ENCODE data around the gene SIGLEC5.
"Not testable (repeated sequence)": the region's sequence is repeated elsewhere in the genome, so short reads cannot be mapped to it uniquely, and the experiment has no call there.

Gene SIGLEC5

GRCh38 chr19:51630315-51630714, at the start of gene SIGLEC5:
TSS of gene SIGLEC5 (minus strand) at chr19:51630401. CDS start at chr19:51630335, 66 bp downstream.
- not testable (repeated sequence) for DNase-seq

DNA sequence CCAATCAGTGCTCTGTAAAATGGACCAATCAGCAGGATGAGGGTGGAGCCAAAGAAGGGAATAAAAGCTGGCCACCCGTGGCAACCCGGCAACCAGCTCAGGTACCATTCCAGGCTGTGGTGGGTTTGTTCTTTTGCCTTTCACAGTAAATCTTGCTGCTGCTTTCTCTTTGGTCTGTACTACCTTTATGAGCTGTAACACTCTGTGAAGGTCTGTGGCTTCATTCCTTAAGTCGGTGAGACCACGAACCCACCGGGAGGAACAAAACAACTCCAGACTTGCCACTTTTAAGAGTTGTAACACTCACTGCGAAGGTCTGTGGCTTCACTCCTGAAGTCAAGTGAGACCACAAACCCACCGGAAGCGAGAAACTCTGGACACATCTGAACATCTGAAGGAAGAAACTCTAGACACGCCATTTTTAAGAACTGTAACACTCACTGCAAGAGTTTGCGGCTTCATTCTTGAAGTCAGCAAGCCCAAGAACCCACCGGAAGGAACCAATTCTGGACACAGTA, 46.4 kb upstream of the SIGLEC5 start:
- no peak for DNase-seq

DNA sequence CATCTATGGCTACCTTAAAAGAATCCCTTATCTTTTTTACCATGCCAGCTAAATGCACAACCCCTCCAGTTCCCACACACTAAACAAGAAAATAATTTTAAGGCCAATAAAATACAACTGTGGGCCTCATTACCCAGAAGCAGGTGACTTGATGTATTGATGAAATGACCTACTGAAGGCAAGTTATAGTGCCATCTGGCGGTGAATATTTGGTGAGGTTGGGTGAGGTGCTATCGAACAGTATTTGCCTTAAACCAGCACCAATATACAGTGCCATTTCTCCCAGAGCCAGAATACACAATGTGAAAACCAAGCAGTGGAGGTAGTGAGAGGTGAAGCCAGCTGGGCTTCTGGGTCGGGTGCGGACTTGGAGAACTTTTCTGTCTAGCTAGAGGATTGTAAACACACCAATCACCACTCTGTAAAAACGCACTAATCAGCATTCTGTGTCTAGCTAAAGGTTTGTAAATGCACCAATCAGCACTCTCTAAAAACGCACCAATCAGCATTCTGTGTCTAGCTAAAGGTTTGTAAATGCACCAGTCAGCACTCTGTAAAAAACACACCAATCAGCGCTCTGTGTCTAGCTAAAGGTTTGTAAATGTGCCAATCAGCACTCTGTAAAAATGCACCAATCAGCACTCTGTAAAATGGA, 45.8 kb upstream of the SIGLEC5 start:
- peak; percentile 7 for DNase-seq

- no peak for DNase-seq
These were observed 38.0 kb upstream of the SIGLEC5 start for GRCh38 chr19:51668216-51668615.

DNA sequence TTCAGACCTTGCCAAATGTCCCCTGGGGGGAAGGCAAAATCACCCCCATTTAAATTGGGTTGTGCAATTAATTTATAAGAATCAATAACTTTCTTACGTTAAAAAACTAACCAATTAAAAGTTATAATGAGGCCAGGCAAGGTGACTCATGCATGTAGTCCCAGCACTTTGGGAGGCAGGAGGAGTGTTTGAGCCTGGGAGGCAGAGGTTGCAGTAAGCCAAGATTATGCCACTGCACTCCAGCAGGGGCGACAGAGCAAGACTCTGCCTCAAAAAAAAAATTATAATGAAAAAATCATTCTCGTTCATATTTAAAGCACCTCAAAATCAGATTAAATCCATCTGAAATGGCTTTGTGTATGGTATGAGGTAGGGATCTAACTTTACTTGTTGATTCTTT, 34.8 kb upstream of the SIGLEC5 start:
- no peak for DNase-seq

- no peak for DNase-seq
These were observed 33.9 kb upstream of the SIGLEC5 start for GRCh38 chr19:51664131-51664530.

DNA sequence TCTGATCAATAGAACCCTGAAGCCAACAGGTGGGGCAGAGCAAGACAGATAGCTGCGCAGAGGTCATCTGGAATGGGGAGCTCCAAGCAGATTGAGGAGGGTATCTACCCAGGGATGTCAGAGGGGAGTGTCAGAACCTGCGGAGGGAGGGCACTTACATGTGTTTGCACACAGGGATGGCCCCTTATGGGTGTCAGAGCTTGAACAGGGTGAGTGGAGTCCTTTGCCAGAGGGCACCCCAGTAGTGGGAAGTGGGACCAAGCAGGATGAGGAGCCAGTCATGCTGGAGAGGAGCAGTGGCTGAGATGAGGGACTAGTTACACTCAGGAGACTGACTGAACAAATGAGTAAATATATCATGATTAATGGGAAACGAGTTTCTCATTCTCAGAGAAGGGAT, 33.4 kb upstream of the SIGLEC5 start:
- no peak for DNase-seq

DNA sequence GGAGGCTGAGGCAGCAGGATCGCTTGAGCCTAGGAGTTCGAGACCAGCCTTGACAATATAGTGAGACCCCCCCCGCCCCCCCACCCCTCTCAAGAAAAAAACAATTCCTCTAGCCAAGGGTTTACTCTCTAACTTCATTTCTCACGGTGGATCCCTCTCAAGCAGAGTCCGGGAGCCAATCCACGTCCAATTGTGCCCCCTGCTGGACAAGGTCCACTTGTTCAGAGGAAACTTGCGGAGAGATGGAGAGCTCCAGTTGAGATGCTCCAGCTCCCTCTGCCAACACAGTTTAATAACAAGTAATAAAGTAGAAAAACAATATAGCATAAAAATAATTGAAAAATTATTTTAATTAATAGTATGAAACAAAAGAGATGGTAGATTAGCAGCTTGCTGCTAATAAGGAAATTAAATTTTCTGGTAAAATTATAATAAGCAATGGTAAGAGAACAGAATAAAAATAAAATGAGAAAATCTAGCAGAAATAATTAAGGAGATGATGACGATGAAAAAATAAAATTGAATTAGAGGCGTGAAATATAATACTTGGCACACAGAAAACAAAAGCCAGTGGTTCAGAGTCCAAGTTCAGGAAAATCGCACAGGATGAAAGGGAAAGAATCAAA, 30.9 kb upstream of the SIGLEC5 start:
- DNase-seq, result peak; percentile 20

DNA sequence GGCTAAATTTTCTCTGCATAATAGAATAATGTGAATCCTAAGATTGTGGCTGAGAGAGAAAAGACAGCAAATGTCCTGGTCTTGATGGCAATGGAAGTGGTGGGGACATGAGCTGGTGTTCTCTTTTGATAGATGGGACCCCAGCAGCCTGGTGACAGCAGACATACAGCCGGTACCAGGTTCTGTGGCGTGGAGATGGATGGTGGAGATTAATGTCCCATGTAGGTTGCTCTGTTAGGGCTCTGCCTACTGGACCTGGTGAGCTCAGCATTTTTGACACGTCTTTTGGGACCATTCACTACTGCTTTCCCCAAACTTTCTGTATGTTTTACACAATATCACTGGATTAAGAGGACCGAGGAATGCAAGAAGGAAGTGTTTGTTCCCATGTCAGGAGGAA, 24.6 kb upstream of the SIGLEC5 start:
- no peak for DNase-seq

DNA sequence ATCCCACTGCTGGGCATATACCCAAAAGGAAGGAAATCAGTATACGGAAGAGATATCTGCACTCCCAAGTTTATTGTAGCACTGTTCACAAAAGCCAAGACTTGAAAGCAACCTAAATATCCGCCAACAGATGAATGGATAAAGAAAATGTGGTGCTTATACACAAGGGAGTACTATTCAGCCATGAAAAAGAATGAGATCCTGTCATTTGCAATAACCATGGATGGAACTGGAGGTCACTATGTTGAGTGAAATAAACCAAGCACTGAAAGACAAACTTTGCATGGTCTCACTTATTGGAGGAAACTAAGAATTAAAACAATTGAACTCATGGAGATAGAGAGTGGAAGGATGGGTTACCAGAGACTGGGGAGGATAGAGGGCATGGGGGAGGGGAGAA, 23.0 kb upstream of the SIGLEC5 start:
- DNase-seq, result no peak

GRCh38 chr19:51652266-51652665, 22.1 kb upstream of the SIGLEC5 start:
- no peak for DNase-seq

- no peak for DNase-seq
These were observed 21.1 kb upstream of the SIGLEC5 start for GRCh38 chr19:51651216-51651846.

DNA sequence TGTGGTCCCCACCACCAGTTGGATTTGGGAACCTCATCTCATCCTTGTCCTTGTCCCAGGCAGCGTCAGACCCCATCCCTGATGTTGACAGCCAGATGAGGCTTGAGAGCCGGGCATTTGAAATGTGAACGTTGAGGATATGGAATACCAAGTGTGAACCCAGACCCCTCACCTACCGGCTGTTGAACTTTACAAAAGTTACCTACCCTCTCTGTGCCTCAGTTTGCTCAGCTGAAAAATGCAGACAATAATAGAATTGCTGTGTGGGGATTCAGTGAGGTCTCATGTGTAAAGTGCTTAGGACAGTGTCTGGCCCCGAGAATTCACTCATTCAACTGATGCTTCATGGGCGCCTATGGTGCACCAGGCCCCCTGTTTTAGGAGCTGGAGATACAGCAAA, 17.1 kb upstream of the SIGLEC5 start:
- no peak for DNase-seq

GRCh38 chr19:51646730-51647129, 16.5 kb upstream of the SIGLEC5 start, which contains the start of gene SIGLEC14:
TSS of gene SIGLEC14 (minus strand) at chr19:51646825. CDS start at chr19:51646759, 66 bp downstream.
- DNase-seq, result not testable (repeated sequence)

GRCh38 chr19:51644636-51645271, 14.6 kb upstream of the SIGLEC5 start:
- no peak for DNase-seq

DNA sequence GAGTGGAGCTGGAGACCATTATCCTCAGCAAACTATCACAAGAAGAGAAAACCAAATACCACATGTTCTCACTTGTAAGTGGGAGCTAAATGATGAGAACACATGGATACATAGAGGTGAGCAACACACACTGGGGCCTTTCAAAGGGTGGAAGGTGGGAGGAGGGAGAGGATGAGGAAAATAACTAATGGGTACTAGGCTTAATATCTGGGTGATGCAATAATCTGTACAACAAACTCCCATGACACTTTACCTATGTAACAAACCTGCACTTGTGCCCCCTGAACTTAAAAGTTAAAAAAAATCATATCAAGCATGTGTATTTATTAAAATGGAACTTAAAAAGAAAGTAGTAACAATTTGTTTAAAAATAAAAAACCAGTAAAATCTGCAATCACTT, 11.4 kb upstream of the SIGLEC5 start:
- DNase-seq, result no peak

DNA sequence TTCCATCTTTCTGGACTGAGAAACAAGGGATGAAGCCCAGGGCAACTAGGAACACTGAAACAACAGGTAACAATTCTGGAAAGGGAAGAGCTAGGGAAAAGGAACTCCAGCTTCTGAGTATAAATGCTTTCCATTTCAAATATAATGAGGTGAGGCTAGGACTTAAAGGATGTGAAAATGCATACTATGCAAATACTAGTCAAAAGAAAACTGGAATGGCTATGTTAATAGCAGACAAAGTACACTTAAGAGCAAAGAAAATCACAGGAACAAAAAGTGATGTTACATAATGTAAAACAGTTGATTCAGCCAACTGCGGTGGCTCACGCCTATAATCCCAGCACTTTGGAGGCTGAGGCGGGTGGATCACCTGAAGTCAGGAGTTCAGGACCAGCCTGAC, 10.2 kb upstream of the SIGLEC5 start:
- DNase-seq, result no peak

- DNase-seq, result no peak
These were observed 9.7 kb upstream of the SIGLEC5 start for GRCh38 chr19:51639916-51640315.

DNA sequence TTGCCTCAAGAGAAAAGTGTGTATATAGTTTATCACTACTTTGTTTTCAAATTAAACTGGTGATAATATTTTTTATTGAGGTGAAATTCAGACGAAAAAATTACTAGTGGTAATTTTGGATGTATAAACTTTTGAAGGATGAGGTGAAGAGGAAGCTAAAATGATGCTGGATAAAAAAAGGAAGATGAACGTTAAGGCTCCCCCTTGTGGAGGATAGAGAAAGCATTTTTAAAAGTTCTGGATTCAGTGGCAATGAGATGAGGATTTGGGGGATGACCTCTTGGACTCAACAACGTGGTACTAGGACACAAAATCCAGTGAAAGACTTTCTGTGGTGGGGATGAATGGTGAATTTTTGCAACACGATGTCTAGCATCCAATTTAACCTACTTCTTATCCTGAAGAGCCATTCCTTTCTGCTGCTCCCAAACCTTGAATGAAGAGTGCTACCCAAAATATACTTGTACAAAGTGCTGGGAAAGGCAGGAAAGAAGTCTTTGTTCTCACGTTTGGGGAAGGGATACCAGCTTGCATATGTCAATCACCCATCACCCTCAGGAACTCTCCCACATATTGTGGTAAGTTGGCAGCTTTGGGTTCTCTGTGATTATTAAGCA, 7.3 kb upstream of the SIGLEC5 start:
- peak; percentile 7 for DNase-seq

DNA sequence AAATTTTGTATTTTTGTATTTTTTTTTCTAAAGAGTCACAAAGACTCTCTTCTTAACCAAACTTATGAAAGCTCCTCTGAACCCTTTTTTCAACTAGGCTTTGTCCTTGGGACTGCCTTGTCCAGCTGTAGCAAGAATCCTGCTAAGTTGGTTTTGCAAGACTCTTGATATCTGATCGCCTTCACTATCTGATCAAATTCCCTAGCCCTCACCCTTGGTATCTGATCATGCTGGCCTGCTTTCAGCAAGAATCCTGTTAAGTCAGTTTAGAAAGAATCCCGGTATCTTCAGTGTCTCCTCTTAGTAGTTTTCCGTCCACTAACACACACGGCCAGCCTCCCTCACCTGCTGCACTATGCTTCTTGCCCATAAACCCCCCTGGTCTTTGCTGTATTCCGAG, 1.9 kb upstream of the SIGLEC5 start:
- DNase-seq, result no peak

DNA sequence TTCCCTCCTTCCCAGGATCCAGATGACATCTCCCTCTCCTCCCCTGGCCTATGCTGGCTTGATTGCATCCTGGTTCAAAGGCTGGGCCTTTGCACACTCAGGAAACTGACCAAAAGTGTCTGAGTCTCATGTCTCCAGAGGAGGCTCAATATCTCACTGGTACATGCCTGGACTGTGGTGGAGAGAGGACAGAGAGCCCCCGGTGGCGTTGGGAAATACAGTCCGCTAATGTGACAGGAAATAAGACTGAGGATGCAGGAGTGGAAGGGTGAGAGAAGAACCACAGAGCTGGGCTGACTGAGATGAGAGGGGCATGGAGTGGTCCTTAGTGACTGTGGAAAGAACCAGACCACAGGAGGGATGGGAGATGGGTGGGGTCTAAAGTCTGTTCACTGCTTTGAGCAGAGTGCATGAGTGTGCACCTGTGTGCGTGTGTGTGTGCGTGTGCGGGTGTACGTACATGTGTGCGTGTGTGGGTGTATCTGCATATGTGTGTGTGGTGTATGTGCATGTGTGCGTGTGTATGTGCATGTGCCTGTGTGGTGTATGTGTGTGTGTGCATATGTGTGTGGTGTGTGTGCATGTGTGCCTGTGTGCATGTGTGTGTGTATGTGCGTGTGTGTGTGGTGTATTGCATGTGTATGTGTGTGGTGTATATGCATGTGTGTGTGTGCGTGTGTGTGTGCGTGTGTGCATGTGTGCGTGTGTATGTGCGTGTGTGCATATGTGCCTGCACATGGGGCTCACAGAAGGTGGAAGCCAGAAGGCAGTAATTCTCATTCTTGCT, 1.9 kb downstream of the SIGLEC5 start:
- DNase-seq, result no peak

DNA sequence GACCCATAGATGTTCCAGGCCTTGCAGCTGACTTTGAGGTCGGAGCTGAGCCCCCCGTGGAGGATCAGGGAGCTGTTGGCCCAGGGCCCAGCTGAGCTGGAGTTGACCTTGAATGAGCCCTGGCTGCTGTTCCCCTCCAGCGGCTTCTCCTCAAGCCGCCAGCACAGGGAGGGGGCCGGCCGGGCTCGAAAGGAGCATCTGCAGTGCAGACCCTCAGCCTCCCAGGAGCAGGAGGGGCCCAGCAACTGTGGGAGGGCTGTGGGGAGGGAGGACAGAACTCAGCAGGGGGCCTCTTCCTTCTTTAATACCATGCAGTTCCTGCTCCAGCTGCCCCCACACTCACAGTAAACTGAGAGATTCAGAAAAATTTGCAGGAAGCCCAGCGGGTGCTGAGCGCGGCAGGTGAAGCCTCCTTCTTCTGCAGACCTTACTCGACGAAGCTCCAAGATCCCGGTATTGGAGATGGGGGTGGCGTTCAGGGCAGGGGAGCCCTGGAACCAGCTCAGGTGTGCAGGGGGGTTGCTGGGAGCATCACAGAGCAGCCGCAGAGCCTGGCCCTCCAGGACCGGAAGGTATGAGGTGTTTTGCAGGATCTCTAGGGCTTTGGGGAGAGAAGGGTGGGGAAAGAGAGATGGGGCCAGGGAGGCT, 2.6 kb downstream of the SIGLEC5 start:
- no peak for DNase-seq

Measured in SHP77 treated with DMSO at 0.1 percent for 48 hours (cell line).